Suprapubic skin (tissue), 4 donors: ENCODE results near the gene CRLF2.
"Not testable (repeated sequence)": the region's sequence is repeated elsewhere in the genome, so short reads cannot be mapped to it uniquely, and the experiment has no call there.

ENCODE experiments used
- CTCF ChIP-seq, 2 donors: fragments of 200-600 bp in 1 of 2; fragments of 450-650 bp in 1 of 2; sonication (generic) in 1 of 2; IDR thresholded peaks; one replicate each; pipeline ENCODE4 v1.5.1; 2016 to 2019; ENCODE audit warnings: antibody characterized with exemption in 2 of 2, mild to moderate bottlenecking in 1 of 2, moderate library complexity in 1 of 2
- EP300 ChIP-seq: sonication (generic); formaldehyde crosslinking; IDR thresholded peaks from one replicate; pipeline ENCODE4 v1.6.1; 2017; ENCODE audit warnings: antibody characterized with exemption
- POLR2A ChIP-seq, 2 donors: fragments of 450-650 bp; IDR thresholded peaks; one replicate each; pipeline ENCODE4 v1.6.1; 2017; ENCODE audit warnings: antibody characterized with exemption in 2 of 2, mild to moderate bottlenecking in 2 of 2, moderate library complexity in 2 of 2
- POLR2AphosphoS5 ChIP-seq, 3 donors: sonication (generic); formaldehyde crosslinking; IDR thresholded peaks; one replicate each; pipeline ENCODE4 v1.6.1; 2017; ENCODE audit warnings: antibody characterized with exemption in 3 of 3

- TF ChIP-seq CTCF (IDR thresholded peaks at IDR 0.05); POLR2A (IDR thresholded peaks at IDR 0.05); EP300; POLR2AphosphoS5 (IDR thresholded peaks at IDR 0.05): not testable (repeated sequence)
Observed at GRCh38 chrX:1173435-1173834, 39.0 kb downstream of the CRLF2 start.
